Iris pigment epithelial cell (primary cell): ENCODE results near the gene KCNE3.
"Not testable (repeated sequence)": the region's sequence is repeated elsewhere in the genome, so short reads cannot be mapped to it uniquely, and the experiment has no call there.

ENCODE experiments used
- DNase-seq: peaks from one replicate; pipeline ENCODE4 v3.0.0-alpha.2; 2011; ENCODE audit warnings: low read depth

KCNE3 gene

DNA sequence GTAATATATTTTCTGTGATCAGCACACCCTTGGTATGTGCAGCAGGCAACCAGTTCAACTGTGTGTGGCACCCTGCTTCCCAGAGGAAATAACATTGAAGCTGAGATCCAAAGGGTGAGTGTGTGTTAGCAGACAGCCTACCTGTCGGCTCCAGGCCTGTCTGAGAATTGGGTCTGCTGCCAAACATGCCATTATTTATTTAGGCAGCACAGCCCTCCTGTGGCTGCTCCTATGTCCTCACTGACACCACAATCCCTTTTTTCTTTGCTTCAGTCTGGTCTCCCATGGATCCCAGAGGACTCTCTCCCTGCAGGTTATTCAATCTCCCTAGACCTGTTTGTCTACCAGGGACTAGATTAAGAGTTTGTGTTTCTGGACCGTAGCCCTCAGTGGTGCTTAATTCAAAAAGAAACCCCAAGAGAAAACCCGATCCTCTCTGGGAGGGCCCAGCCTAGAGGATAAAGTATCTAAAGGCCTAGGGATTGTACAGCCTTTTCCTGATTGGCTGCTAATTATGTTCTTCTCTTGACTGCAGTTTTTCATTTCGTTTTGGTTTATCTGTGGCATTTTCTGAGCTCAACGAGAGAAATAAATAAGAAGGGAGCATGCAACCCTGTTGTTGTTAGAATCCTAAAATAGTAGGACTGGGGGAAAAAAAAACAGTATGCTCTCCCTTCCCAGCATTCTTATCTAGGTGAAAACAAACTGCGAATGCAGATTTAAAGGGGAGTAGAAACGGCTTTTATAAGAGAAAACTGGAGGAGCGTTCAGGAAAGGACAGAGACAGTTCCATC, 24.1 kb downstream of the KCNE3 start:
- DNase-seq: peak; percentile 55

- peak; percentile 82 for DNase-seq
Observed at GRCh38 chr11:74442636-74443035, 24.7 kb downstream of the KCNE3 start.

- no peak for DNase-seq
Observed at GRCh38 chr11:74438681-74439080, 28.7 kb downstream of the KCNE3 start.

GRCh38 chr11:74437441-74438042, 29.8 kb downstream of the KCNE3 start:
- DNase-seq: peak; percentile 66

- peak; percentile 83 for DNase-seq
Observed at GRCh38 chr11:74434528-74434927, 32.8 kb downstream of the KCNE3 start.

DNA sequence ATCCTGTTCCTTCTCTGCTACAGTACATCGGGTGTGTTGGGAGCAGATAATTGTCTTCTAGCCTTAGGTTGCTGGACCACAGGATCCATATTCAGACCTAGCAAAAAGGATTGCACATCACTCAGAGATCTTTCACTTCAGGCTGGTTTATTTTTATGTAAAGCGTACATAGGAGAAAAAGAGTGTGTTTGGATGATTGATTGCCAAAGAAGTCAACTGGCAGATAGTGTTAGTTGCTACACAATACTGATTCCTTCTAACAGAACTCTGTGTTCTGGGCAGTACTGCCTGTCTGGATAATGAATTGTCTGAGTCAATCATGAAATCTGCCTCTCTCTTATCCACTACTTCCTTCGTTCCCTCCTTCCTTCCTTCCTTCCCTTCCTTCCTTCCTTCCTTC, 38.1 kb downstream of the KCNE3 start:
- no peak for DNase-seq

GRCh38 chr11:74427384-74427886, 39.9 kb downstream of the KCNE3 start:
- peak; percentile 70 for DNase-seq

DNA sequence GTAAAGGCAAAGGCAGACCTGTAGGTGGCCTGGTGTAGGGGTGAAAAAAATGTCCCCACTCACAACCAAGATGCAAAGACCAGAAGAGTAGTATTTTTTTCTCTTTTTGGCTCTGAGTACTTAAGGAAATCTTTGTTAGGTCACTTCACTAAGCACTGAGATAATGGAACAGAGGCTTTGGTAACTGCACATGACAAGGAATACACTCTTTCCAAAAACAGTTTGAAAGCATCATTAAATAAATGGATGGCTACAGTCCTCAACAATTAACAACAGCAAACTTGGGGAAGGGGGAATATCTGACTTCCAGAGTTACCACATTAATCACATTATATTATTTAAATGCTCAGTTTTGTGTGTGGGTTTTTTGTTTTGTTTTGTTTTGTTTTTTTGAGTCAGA, 42.2 kb downstream of the KCNE3 start:
- DNase-seq: no peak

- peak; percentile 90 for DNase-seq
Observed at GRCh38 chr11:74418509-74418895, 48.8 kb downstream of the KCNE3 start.

DNA sequence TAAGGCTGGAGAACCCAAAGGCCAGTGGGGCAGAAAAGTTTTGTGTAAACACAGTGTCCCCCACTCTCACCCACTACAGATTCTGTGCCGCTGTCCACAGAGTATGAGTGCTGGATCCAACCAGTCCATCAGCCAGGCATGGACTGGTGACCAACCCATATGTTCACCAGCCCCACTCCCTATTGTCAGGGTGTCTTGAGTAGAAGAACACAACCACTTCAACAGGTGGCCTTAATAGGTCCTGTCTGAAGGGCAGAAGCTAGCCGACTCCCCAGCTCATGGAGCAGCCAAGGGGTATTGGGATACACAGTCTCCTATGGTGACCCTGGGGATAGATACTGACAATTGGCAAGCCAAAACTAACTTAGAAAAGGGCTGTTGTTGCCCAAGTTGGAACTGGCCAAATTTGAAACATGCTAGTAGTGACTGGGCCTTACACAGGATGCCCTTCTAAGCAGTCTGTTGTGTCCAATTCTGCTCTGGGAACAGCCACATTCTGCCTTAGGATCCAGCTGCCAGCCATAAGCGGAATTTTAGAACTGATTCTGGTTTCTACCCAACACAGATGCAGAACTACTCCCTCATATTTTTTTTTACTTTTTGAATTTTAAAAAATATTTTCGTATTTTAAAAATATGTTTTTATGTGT, 49.4 kb downstream of the KCNE3 start:
- DNase-seq: peak; percentile 32

GRCh38 chr11:74417379-74417804, 50.0 kb downstream of the KCNE3 start:
- peak; percentile 21 for DNase-seq

DNA sequence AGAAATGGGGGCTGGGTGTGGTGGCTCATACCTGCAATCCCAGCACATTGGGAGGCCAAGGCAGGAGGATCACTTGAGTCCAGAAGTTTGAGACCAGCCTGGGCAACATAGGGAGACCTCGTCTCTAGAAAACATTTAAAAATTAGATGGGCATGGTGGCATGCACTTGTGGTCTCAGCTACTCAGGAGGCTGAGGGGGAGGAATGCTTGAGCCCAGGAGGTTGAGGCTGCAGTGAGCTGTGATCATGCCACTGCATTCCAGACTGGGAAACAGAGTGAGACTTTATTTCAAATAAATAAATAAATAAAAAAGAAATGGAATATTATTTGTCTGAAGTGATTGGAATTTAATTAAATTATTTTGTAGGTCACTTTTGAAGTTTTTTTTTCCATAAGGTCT, 50.4 kb downstream of the KCNE3 start:
- DNase-seq: not testable (repeated sequence)

GRCh38 chr11:74412733-74413359, 54.5 kb downstream of the KCNE3 start:
- DNase-seq: no peak

GRCh38 chr11:74412321-74412720, 55.0 kb downstream of the KCNE3 start:
- peak; percentile 45 for DNase-seq

- DNase-seq: no peak
Observed at GRCh38 chr11:74409633-74410032, 57.7 kb downstream of the KCNE3 start.
